ENCODE data around the gene HSPA1L. TPM values are rescaled to one million over a fixed set of nuclear protein-coding genes. Genes with fewer than 3 reads are reported as not detected.

Gene HSPA1L
- polyA plus RNA-seq, 3 donors from 2014 or later, result 0.70 to 3.8 (median 2.4) TPM

Other genes starting within 250 kb of the HSPA1L start
- gene LTA, start 243.0 kb downstream of the HSPA1L start, polyA plus RNA-seq, result 1 to 10 TPM; 1.4 to 6.6 (median 3.1) TPM
- gene TNF, start 239.7 kb downstream of the HSPA1L start, polyA plus RNA-seq, result 1 to 10 TPM; 2.1 to 5.9 (median 5.6) TPM
- gene LTB, start 232.9 kb downstream of the HSPA1L start, polyA plus RNA-seq, result 100 to 1,000 TPM; 132 to 137 (median 133) TPM
- 10 to 100 TPM; 20.3 to 44.8 (median 42.3) TPM for gene LST1, start 229.0 kb downstream of the HSPA1L start, polyA plus RNA-seq
- 100 to 1,000 TPM; 393 to 414 (median 409) TPM for gene NCR3, start 222.3 kb downstream of the HSPA1L start, polyA plus RNA-seq
- gene AIF1, start 200.0 kb downstream of the HSPA1L start, polyA plus RNA-seq, result 10 to 100 TPM in 2 of 3 donors, 1 to 10 TPM in 1; 6.6 to 44.1 (median 40.3) TPM
- gene PRRC2A, start 194.6 kb downstream of the HSPA1L start, polyA plus RNA-seq, result 10 to 100 TPM in 1 of 3 donors, 1 to 10 TPM in 1, not detected in 1; 2.3 to 13.4 TPM
- 10 to 100 TPM in 2 of 3 donors, 1 to 10 TPM in 1; 8.5 to 22.7 (median 16.2) TPM for gene BAG6, start 162.6 kb downstream of the HSPA1L start, polyA plus RNA-seq
- gene APOM, start 159.4 kb downstream of the HSPA1L start, polyA plus RNA-seq, result 1 to 10 TPM; 1.8 to 5.7 (median 3.9) TPM
- 10 to 100 TPM; 23.6 to 41.6 (median 26.3) TPM for gene C6orf47, start 154.5 kb downstream of the HSPA1L start, polyA plus RNA-seq
- 10 to 100 TPM; 17.2 to 29.3 (median 22.9) TPM for gene GPANK1, start 150.3 kb downstream of the HSPA1L start, polyA plus RNA-seq
- 100 to 1,000 TPM; 253 to 291 (median 289) TPM for gene CSNK2B, start 149.2 kb downstream of the HSPA1L start, polyA plus RNA-seq
- 1 to 10 TPM in 1 of 3 donors, under 1 TPM in 2; 0.44 to 1.8 (median 0.47) TPM for gene LY6G5B, start 145.3 kb downstream of the HSPA1L start, polyA plus RNA-seq
- 1 to 10 TPM; 4.6 to 9.7 (median 6.1) TPM for gene LY6G5C, start 134.2 kb downstream of the HSPA1L start, polyA plus RNA-seq
- gene ABHD16A, start 112.0 kb downstream of the HSPA1L start, polyA plus RNA-seq, result 10 to 100 TPM; 43.6 to 53.7 (median 47.0) TPM
- 1 to 10 TPM in 1 of 3 donors, not detected in 2; 2.5 TPM for gene LY6G6F, start 108.4 kb downstream of the HSPA1L start, polyA plus RNA-seq
- gene LY6G6D, start 99.9 kb downstream of the HSPA1L start, polyA plus RNA-seq, result not detected
- not detected for gene LY6G6C, start 93.5 kb downstream of the HSPA1L start, polyA plus RNA-seq
- gene MPIG6B, start 91.9 kb downstream of the HSPA1L start, polyA plus RNA-seq, result 10 to 100 TPM in 1 of 3 donors, 1 to 10 TPM in 2; 2.6 to 10.9 (median 6.3) TPM
- gene DDAH2, start 86.0 kb downstream of the HSPA1L start, polyA plus RNA-seq, result 100 to 1,000 TPM in 1 of 3 donors, 10 to 100 TPM in 2; 58.5 to 112 (median 74.9) TPM
- 1,000 to 10,000 TPM; 1,179 to 1,674 (median 1,350) TPM for gene CLIC1, start 78.8 kb downstream of the HSPA1L start, polyA plus RNA-seq
- gene MSH5, start 75.3 kb downstream of the HSPA1L start, polyA plus RNA-seq, result 1 to 10 TPM in 2 of 3 donors, not detected in 1; 2.1 to 2.5 TPM
- gene SAPCD1, start 52.6 kb downstream of the HSPA1L start, polyA plus RNA-seq, result not detected
- gene VWA7, start 38.0 kb downstream of the HSPA1L start, polyA plus RNA-seq, result 1 to 10 TPM in 1 of 3 donors, under 1 TPM in 2; 0.21 to 1.8 (median 0.93) TPM
- 10 to 100 TPM; 26.5 to 44.6 (median 28.8) TPM for gene VARS1, start 19.5 kb downstream of the HSPA1L start, polyA plus RNA-seq
- 10 to 100 TPM; 77.7 to 97.1 (median 94.6) TPM for gene LSM2, start 8.3 kb downstream of the HSPA1L start, polyA plus RNA-seq
- 10 to 100 TPM in 2 of 3 donors, 1 to 10 TPM in 1; 9.7 to 81.3 (median 22.5) TPM for gene HSPA1A, start 260 bp upstream of the HSPA1L start, polyA plus RNA-seq
- gene HSPA1B, start 12.5 kb upstream of the HSPA1L start, polyA plus RNA-seq, result 1 to 10 TPM; 1.5 to 3.2 (median 1.9) TPM
- 10 to 100 TPM; 37.5 to 44.9 (median 40.5) TPM for gene NEU1, start 47.5 kb upstream of the HSPA1L start, polyA plus RNA-seq
- not detected for gene SLC44A4, start 63.7 kb upstream of the HSPA1L start, polyA plus RNA-seq
- gene EHMT2, start 82.4 kb upstream of the HSPA1L start, polyA plus RNA-seq, result 10 to 100 TPM; 18.8 to 52.1 (median 21.5) TPM
- not detected for gene ZBTB12, start 86.8 kb upstream of the HSPA1L start, polyA plus RNA-seq
- under 1 TPM in 1 of 3 donors, not detected in 2; 0.74 TPM for gene C2, start 112.4 kb upstream of the HSPA1L start, polyA plus RNA-seq
- gene CFB, start 130.8 kb upstream of the HSPA1L start, polyA plus RNA-seq, result under 1 TPM in 1 of 3 donors, not detected in 2; 0.27 TPM
- gene NELFE, start 143.7 kb upstream of the HSPA1L start, polyA plus RNA-seq, result 10 to 100 TPM; 73.3 to 84.6 (median 76.9) TPM
- gene SKIC2, start 143.9 kb upstream of the HSPA1L start, polyA plus RNA-seq, result 10 to 100 TPM; 14.1 to 20.6 (median 19.3) TPM
- 10 to 100 TPM in 2 of 3 donors, 1 to 10 TPM in 1; 9.2 to 19.5 (median 17.2) TPM for gene DXO, start 156.9 kb upstream of the HSPA1L start, polyA plus RNA-seq
- gene C4A, start 166.8 kb upstream of the HSPA1L start, polyA plus RNA-seq, result not detected
- gene C4B, start 199.5 kb upstream of the HSPA1L start, polyA plus RNA-seq, result under 1 TPM in 1 of 3 donors, not detected in 2; 0.67 TPM
- under 1 TPM in 1 of 3 donors, not detected in 2; 0.10 TPM for gene CYP21A2, start 223.1 kb upstream of the HSPA1L start, polyA plus RNA-seq

All from immature natural killer cell (primary cell).